ENCODE results near the gene MAML2. TPM values are rescaled to one million over a fixed set of nuclear protein-coding genes. Genes with fewer than 3 reads are reported as not detected.

Gene MAML2
- total and polyA plus RNA-seq, 2 of the 13 experiments (the other 11 are each of a cell fraction or from before 2014, with no cell fraction given), result 2.3 to 25.9 TPM

GRCh38 chr11:96219981-96220623, 122.9 kb downstream of the MAML2 start (continued):
- TF ChIP-seq HNRNPK (IDR thresholded peaks at IDR 0.05; ENCODE audit: low read depth, low read length, poor library complexity, severe bottlenecking), result no peak
- TF ChIP-seq ZBTB25 (CRISPR knock-in tag; IDR thresholded peaks at IDR 0.05), result 0 out of 2 replicates have a peak, but pooled peaks have one; percentile 46
- TF ChIP-seq ZUFSP (CRISPR knock-in tag; IDR thresholded peaks at IDR 0.05; ENCODE audit: borderline replicate concordance), result no peak
- TF ChIP-seq CHD2 (IDR thresholded peaks at IDR 0.05; ENCODE audit: low read depth, low read length), result no peak
- TF ChIP-seq PHF5A (CRISPR knock-in tag; IDR thresholded peaks at IDR 0.05; ENCODE audit: low read depth, unreplicated experiment), result peak; percentile 38
- TF ChIP-seq FOXA3 (CRISPR knock-in tag; IDR thresholded peaks at IDR 0.05), result peak; percentile 83
- no peak for TF ChIP-seq CERS6 (CRISPR knock-in tag; IDR thresholded peaks at IDR 0.05)
- peak; percentile 87; the same call in 1 of the 2 replicates for TF ChIP-seq AHDC1 (CRISPR knock-in tag; IDR thresholded peaks at IDR 0.05; ENCODE audit: borderline replicate concordance)
- TF ChIP-seq NR0B2 (CRISPR knock-in tag; IDR thresholded peaks at IDR 0.05), result no peak
- no peak for TF ChIP-seq SNRNP70 (IDR thresholded peaks at IDR 0.05; ENCODE audit: low read depth, low read length)
- TF ChIP-seq MEIS2 (CRISPR knock-in tag; IDR thresholded peaks at IDR 0.05), result peak; percentile 43; the same call in 1 of the 2 replicates
- TF ChIP-seq HMG20A (CRISPR knock-in tag; IDR thresholded peaks at IDR 0.05; ENCODE audit: borderline replicate concordance), result peak; percentile 69; the same call in 1 of the 2 replicates
- no peak for TF ChIP-seq SSRP1 (CRISPR knock-in tag; IDR thresholded peaks at IDR 0.05)
- TF ChIP-seq CENPT (CRISPR knock-in tag; IDR thresholded peaks at IDR 0.05; ENCODE audit: low read depth), result no peak
- TF ChIP-seq ZNF816 (CRISPR knock-in tag; IDR thresholded peaks at IDR 0.05; ENCODE audit: borderline replicate concordance), result peak; percentile 40; the same call in 1 of the 2 replicates
- no peak for TF ChIP-seq ZNF451 (CRISPR knock-in tag; IDR thresholded peaks at IDR 0.05)
- TF ChIP-seq TARDBP (CRISPR knock-in tag; IDR thresholded peaks at IDR 0.05), result peak; percentile 48; the same call in 1 of the 2 replicates
- no peak for TF ChIP-seq FOXJ3 (CRISPR knock-in tag; IDR thresholded peaks at IDR 0.05; ENCODE audit: borderline replicate concordance)
- no peak for TF ChIP-seq RARG (CRISPR knock-in tag; IDR thresholded peaks at IDR 0.05; ENCODE audit: low read depth)
- TF ChIP-seq STAG1 (CRISPR knock-in tag; IDR thresholded peaks at IDR 0.05), result 0 out of 2 replicates have a peak, but pooled peaks have one; percentile 8
